HG03135 (cell line): Measurements from ENCODE around the gene ZNF433.
A peak's percentile ranks its signal among the peaks of the same experiment; 100 is the strongest.
"Not testable (repeated sequence)": the region's sequence is repeated elsewhere in the genome, so short reads cannot be mapped to it uniquely, and the experiment has no call there.

Experiments
- ATAC-seq: cut with Tn5 transposase; IDR thresholded peaks from one replicate; pipeline ENCODE4 v1.9.1; 2021; ENCODE audit warnings: mild to moderate bottlenecking, moderate library complexity; ENCODE audit not compliant: unreplicated experiment

The ZNF433 gene

DNA sequence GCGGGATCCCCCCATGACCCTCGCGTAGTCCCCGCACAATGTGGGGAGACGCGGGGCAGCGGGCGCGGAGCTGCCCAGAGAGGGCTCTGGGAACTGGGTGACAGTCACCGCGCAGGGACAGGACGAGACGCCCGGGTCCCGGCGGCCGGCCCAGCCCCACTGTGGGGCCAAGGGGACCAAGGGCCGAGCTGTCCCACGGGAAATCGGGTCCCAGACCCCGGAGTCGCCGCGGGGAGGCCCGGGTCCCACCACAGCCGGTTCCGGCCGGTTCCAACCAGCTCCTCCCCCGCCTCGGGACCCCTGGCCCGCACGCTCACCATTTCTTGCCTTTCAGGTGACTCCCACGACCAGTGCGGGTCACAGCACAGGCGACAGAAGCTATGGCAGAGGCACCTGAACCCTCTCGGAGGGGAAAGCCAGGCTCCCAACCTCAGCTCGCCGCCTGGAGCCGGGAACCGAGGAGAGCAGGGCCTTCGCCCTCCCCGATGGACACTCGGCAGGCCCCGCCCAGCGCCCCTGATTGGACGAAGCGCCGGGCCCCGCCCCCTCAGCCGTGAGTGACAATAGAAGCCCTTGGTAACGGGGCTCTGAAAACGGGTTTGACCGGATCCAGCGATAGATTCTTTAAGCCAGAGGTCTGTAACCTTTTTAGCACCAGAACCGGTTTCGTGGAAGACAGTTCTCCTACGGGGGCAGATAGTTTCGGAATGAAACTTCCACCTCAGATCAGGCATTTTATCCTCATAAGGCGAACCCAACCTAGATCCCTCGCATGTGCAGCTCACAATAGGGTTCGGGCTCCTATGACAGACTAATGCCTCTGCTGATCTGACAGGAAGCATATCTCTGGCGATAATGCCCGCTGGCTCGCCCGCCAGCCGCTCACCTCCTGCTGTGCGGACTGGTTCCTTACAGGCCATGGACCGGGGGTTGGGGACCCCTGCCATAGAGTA lies at the start of gene ZNF433:
ZNF433 (minus strand) TSS at position 460 of the 953 bp plus-strand sequence; CDS start at position 320, 140 bp downstream.
- ATAC-seq, result peak; percentile 96

DNA sequence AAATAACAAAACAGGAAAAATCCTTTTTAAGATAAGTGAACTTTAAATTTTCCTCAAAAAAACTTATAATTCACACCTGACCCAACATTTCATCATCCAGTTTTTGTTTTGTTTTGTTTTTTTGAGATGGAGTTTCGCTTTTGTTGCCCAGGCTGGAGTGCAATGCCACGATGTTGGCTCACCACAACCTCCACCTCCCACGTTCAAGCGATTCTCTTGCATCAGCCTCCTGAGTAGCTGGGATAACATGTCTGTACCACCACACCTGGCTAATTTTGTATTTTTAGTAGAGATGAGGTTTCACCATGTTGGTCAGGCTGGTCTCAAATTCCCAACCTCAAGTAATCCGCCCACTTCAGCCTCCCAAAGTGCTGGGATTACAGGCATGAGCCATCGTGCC lies 47.9 kb upstream of the ZNF433 start:
- ATAC-seq, result not testable (repeated sequence)

DNA sequence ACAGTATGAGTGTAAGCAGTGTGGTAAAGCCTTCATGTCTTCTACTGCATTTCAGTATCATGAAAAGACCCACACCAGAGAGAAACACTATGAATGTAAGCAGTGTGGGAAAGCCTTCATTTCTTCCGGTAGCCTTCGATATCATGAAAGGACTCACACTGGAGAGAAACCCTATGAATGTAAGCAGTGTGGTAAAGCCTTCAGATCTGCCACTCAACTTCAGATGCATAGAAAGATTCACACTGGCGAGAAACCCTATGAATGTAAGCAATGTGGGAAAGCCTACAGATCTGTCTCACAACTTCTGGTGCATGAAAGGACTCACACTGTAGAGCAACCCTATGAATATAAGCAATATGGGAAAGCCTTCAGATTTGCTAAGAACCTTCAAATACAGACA lies 41.9 kb upstream of the ZNF433 start:
- ATAC-seq, result no peak

DNA sequence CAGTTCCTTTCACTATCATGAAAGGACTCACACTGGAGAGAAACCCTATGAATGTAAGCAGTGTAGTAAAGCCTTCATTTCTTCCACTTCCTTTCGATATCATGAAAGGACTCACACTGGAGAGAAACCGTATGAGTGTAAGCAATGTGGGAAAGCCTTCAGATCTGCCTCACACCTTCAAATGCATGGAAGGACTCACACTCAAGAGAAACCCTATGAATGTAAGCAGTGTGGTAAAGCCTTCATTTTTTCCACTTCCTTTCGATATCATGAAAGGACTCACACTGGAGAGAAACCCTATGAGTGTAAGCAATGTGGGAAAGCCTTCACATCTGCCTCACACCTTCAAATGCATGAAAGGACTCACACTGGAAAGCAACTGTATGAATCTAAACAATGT lies 40.9 kb upstream of the ZNF433 start:
- ATAC-seq, result not testable (repeated sequence)

DNA sequence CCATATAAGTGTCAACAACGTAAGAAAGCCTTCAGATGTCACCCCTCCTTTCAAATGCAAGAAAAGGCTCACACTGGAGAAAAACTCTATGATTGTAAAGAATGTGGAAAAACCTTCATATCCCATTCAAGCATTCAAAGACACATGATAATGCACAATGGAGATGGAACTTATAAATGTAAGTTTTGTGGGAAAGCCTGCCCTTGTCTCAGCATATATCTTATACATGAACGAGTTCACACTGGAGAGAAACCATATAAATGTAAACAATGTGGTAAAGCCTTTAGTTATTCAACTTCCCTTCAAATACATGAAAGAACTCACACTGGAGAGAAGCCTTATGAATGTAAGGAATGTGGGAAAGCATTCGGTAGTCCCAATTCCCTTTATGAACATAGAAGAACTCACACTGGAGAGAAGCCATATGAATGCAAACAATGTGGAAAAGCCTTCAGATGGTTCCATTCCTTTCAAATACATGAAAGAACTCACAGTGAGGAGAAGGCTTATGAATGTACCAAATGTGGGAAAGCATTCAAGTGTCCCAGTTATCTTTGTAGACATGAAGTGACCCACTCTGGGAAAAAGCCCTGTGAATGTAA lies 40.2 kb upstream of the ZNF433 start:
- no peak for ATAC-seq

DNA sequence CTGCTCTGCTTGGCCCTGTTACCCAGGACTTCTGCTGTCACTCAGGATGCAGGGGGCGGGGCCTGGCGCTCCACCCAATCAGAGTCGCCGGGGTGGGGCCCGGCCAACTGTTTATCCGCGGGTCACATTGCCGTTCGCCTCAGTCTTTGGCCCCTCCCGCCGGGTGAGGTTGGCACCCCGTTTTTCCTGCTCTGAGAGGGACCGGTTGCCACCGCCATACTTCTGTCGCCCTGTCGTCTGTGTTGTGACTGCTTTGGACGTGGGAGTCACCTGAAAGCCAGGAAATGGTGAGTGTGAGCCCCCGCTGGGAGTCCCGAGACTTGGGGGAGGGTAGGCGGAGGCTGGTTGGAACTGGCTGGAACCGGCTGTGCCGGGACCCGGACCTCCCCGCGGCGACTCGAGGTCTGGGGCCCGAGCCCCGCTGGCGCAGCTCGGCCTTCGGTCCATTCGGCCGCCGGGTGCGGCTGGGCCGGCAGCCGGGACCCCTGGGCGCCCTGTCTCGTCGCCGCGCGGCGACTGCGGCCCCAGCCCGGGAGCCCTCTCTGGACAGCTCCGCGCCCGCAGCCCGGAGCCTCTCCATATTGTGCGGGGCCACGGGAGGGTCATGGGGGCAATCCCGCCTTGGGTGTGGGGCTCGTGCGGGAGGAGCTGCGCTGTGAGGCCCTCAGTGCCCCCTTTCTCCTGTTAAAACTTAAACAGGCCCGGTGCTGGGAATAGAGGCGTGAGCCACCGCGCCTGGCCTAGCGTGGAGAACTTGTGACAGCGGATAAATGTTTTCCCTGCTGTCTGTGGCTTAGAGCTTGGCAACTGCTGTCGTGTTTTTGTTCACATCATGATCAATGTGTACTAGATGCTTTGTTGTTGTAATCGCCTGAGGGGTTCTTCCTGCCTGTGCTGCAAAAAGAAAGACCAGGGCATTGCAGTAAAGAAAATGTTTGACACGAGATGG lies 29.4 kb upstream of the ZNF433 start, which contains the start of gene ZNF844:
ZNF844 (plus strand) TSS at position 142 of the 949 bp plus-strand sequence; CDS start at position 285, 143 bp downstream.
- ATAC-seq, result peak; percentile 61

DNA sequence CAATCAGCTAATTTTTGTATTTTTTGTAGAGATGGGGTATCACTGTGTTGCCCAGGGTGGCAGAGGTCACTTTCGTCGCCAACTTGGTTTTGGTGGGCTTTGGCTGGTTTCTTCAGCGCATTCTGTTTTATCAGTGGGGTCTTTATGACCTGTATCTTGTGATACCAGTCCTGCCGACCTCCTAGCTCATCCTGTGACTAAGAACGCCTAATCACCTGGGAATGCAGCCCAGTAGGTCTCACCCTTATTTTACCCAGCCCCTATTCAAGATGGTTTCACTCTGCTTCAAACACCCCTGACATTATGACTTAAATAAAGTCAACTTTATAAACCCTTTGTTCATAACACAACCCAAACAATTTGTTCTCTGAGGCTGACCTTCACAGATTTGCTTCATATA lies 20.3 kb upstream of the ZNF433 start:
- no peak for ATAC-seq

DNA sequence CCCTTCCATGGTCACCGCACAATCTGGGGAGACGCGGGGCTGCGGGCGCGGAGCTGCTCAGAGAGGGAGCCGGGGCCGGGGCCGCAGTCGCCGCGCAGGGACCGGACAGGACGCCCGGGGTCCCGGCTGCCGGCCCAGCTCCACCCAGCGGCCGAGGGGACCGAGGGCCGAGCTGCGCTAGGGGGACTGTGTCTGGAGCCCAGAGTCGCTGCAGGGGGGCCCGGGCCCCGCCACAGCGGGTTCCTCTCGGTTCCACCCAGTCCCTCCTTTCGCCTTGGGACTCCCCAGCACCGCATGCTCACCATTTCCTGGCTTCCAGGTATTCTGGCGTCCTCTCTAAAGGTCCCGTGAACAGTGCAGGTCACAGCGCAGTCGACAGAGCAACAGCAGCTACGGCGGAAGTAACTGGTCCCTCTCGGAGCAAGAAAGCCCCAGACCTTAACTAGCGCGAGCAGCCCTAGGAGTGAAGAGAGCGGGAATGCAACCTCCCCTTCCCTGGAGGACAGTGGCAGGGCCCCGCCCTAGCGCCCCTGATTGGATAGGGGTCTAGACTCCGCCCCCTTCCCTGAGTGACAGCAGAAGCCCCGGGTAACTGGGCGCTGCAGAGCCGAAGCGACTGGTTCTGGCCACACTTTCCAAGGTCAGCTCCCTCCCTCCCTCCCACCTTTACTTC lies 17.2 kb upstream of the ZNF433 start, which contains the start of gene ZNF878:
ZNF878 (minus strand) TSS at position 465 of the 673 bp plus-strand sequence; CDS start at position 305, 160 bp downstream.
- peak; percentile 72 for ATAC-seq

DNA sequence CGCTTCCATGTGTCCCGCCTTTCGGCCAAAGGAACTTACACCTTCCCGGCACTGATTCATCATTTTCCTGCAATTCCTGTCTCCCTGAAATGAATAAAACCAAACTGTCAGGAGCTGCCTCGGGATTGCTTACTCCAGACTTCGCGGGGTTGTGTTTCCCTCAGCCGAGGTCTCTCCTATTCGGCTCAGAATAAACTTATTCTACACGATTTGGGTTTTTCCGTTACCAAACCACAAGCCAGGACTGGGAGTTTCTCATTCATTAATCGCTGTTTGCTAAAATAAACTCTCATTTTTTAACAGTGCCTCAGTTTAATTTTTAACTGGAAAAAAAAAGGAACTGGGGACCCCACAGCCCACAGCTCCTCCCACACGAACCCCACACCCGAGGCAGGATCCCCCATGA lies 16.6 kb upstream of the ZNF433 start:
- ATAC-seq, result peak; percentile 21

DNA sequence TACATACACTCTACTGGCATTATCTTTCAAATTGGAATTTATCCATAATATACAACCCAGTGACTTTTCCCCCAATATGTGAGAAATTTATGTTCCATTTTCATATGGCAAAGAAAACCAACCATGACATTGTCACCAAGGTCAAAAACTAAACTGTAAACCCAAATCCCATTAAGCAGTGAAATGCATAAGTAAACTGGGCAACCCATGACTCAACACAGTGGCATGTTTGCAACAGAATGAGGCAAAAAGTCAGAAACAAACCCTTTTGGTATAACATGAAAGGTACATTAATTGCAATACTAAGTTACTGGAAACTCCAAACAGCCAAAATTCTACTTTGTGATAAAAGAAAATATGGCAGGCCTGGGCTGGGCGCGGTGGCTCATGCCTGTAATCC lies 12.4 kb upstream of the ZNF433 start:
- no peak for ATAC-seq

DNA sequence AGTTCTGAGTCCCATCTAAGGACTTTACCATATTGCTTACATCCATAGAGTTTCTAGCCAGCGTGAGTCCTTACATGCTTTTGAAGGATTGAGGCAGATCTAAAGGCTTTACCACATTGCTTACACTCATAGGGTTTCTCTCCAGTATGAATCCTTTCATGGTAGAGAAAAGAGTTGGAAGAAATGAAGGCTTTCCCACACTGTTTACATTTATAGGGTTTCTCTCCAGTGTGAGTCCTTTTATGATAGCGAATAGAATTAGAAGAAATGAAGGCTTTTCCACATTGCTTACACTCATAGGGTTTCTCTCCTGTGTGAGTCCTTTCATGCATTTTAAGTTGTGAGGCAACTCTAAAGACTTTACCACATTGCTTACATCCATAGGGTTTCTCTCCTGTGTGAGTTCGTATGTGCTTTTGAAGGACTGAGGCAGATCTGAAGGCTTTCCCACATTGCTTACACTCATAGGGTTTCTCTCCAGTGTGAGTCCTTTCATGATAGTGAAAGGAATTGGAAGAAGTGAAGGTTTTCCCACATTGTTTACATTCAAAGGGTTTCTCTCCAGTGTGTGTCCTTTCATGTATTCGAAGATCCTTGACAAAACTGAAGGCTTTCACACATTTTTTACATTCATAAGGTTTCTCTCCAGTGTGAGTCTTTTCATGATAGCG lies 8.4 kb upstream of the ZNF433 start:
- ATAC-seq, result no peak

DNA sequence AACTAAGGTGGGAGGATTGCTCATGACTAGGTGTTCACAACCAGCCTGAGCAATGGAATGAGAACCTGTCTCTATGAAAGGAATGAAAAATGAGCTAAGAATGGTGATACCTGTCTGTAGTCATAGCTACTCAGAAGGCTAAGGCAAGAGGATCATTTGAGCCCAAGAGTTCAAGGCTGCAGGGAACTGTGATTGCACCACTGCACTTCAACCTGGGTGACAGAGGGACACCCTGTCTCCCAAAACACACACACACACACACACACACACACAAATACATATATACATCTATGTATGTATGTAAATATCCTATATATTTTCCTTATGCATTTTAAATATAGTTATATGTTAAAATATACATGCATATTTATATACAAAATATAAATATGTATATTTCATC lies 7.4 kb upstream of the ZNF433 start:
- ATAC-seq, result no peak

DNA sequence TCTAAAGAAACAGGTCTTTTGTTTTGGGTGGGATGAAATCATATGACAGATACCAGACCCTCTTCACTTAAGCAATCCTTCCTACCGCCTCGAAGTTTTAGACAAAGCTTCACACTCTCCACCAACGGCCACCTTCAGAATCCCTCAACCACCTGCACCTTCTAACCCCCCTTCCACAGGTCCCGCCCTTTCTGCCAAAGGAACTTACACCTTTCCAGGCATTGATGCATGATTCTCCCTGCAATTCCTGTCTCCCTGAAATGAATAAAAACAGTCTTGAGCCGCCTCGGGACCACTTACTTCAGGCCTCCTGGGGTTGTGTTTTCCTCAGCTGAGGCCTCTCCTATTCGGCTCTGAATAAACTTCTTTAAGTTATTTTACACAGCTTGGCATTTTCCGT lies 859 bp downstream of the ZNF433 start:
- ATAC-seq, result no peak

DNA sequence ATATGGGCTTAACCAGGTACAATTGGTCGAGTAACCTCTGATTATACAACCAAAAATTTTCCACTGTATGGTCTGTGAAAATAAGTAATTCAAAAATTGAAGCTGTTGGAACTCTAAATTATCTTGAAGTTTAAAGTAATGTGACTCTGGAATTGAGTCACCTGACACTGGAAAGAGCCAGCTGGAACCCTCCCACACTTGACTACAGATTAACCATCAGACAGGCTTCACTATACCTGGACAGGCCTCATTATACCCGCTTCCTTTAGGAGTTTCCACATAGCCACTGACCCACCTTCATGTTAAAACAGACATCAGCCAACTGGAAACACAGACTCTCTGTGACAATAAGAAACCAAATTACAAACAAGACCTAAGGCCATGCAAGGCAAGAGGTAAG lies 1.3 kb downstream of the ZNF433 start:
- no peak for ATAC-seq

DNA sequence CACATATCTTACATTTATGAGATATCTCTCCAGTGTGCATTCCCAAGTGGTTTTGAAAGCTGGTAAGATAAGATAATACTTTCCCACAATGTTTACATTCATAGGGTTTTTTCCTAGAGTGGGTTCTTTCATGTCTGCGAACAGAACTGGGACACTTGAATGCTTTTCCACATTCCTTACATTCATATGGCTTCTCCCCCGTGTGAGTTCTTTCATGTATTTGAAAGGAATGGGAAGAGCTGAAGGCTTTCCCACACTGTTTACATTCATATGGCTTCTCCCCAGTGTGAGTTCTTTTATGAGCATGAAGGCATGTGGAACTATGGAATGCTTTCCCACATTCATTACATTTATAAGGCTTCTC lies 19.7 kb downstream of the ZNF433 start:
- ATAC-seq, result no peak

DNA sequence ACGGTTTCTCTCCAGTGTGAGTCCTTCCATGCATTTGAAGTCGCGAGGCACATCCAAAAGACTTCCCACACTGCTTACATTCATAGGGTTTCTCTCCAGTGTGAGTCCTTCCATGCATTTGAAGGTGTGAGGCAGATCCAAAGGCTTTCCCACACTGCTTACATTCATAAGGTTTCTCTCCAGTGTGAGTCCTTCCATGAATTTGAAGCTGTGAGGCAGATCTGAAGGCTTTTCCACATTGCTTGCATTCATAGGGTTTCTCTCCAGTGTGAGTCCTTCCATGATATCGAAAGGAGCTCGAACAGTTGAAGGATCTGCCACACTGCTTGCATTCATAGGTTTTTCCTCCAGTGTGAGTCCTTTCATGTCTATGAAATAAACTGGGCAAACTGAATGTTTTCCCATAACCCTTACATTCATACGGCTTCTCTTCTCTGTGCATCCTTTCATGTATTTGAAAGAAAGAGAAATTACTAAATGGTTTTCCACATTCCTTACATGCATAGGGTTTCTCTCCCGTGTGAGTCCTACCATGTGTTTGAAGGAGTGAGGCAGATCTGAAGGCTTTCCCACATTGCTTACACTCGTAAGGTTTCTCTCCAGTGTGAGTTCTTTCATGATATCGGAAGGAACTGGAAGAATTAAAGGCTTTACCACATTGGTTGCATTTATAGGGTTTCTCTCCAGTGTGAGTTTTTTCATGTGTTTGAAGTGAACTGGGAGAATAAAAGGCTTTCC lies 20.3 kb downstream of the ZNF433 start:
- no peak for ATAC-seq

DNA sequence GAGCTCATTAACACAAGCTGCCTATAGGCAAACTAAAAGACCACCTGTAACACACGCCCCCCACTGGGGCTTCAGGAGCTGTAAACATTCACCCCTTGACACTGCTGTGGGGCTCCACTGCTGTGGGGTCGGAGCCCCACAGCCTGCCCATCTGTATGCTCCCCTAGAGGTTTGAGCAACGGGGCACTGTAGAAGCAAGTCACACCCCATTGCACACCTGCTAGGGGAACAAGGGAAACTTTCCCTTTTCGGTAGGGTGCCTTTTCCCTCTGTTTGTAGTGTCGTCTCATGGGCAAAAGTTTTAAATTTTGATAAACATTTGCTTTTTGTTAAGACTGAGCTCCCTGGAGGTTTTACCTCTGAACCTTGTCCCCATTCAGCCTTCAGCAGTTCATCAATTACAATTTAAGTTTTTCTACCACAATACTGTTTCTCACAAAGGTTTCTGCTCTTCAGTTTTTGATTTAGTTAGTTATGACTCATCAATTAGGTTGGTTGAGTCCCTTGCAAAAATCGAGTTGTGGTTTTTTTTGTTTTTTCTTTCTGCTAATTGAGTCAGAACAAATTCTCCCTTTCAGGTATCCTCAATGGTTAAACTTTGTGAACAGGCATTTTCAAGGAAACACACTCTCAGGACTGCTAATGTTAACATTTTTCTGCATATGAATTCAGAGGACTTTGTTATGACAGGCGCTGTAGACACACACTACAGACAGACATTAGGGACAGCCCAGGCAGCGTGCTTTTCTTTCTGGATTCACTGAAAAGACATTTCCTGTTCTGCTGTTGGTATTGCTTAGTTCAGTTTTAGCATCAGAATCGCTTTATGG lies 35.1 kb downstream of the ZNF433 start:
- ATAC-seq, result peak; percentile 58

DNA sequence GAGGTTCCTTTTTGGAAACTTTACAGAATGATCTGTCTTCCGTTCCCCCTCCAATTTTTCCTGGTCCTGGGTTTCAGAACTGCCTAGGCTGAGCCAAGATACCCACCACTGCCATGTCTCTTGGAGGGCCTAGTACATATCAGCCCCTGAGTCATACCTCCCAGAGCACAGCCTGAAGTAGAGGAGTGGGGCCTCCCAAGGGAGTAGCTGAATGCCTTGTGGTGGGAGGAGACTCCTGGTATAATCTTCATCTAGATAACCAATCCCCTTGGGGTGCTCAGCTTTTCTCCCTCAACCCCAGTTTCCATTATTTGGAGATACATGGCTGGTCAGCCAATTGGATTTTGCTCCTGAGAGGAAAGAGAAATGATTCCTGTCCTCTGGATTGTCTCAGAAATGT lies 40.3 kb downstream of the ZNF433 start:
- no peak for ATAC-seq
